DMS 273 treated with DMSO at 0.1 percent for 48 hours (cell line): ENCODE results near the gene TFPI.
"Not testable (repeated sequence)": the region's sequence is repeated elsewhere in the genome, so short reads cannot be mapped to it uniquely, and the experiment has no call there.

Experiments
- DNase-seq: peaks from one replicate; lab custom pipeline; 2025; lab: John Stamatoyannopoulos, UW

Gene TFPI

DNA sequence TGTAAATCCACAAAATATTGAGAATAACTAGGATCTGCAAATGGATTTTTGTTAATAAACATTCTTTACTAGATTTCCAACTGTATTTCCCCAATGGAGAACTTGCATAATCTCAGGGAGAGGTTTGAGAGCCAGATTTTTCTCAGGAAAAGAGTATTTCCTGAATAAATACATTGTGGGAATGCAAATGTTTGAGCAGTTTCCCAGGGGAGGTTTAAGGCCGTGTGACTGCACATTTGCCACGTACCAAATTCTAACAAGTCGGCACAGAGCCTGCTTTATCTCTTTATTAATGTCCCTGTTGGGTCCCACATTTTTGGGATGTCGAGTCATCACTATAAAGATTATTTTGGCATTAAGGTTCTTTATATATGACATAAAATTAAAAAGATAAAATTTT lies 27.0 kb downstream of the TFPI start:
- no peak for DNase-seq

DNA sequence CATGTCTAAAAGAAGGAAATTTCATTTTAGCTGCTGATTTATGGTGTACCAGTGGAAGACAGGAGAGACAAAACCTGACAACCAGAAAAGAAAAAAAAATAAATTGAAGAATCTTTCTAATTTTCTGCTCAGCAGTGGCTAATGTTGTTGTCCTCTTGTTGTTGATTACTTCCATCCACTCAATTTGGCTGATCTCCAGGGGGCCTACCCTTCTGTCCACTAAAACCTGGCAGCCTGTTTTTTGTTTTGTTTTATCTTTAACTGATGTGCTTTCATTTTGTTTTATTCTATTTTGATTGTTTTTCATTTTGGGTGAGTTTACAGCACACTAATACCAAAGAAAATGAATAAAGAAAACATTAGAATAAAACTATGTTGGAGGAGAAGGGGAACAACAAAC lies 27.4 kb downstream of the TFPI start:
- DNase-seq, result no peak

- DNase-seq, result no peak
These were observed 28.9 kb downstream of the TFPI start for GRCh38 chr2:187525163-187525900.

- no peak for DNase-seq
These were observed 30.9 kb downstream of the TFPI start for GRCh38 chr2:187523325-187523724.

DNA sequence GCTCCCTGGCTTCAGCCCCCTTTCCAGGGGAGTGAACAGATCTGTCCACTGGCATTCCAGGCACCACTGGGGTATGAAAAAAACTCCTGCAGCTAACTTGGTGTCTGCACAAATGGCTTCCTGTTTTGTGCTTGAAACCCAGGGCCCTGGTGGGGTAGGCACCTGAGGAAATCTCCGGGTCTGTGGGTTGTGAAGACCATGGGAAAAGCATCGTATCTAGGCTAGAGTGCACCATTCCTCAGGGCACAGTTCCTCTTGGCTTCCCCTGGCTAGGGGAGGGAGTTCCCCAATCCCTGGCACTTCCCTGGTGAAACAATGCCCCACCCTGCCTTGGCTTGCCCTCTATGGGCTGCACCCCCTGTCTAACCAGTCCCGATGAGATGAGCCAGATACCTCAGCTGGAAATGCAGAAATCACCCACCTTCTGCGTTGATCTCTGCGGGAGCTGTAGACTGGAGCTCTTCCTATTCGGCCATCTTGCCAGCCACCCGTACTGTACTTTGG lies 34.1 kb downstream of the TFPI start:
- no peak for DNase-seq

DNA sequence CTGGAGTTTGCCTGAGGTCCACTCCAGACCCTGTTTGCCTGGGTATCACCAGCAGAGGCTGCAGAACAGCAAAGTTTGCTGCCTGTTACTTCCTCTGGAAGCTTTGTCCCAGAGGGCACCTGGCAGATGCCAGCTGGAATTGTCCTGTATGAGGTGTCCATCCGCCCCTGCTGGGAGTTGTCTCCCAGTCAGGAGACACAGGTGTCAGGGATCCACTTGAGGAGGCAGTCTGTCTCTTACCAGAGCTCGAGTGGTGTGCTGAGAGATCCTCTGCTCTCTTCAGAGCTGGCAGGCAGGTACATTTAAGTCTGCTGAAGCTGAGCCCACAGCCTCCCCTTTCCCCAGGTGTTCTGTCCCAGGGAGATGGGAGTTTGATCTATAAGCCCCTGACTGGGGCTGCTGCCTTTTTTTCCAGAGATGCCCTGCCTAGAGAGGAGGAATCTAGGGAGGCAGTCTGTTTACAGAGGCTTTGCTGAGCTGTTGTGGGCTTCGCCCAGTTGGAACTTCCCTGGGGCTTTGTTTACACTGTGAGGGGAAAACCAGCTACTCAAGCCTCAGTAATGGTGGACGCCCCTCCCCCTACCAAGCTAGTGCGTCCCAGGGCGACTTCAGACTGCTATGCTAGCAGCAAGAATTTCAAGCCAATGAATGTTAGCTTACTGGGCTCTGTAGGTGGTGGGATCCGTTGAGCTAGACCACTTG lies 34.7 kb downstream of the TFPI start:
- no peak for DNase-seq

DNA sequence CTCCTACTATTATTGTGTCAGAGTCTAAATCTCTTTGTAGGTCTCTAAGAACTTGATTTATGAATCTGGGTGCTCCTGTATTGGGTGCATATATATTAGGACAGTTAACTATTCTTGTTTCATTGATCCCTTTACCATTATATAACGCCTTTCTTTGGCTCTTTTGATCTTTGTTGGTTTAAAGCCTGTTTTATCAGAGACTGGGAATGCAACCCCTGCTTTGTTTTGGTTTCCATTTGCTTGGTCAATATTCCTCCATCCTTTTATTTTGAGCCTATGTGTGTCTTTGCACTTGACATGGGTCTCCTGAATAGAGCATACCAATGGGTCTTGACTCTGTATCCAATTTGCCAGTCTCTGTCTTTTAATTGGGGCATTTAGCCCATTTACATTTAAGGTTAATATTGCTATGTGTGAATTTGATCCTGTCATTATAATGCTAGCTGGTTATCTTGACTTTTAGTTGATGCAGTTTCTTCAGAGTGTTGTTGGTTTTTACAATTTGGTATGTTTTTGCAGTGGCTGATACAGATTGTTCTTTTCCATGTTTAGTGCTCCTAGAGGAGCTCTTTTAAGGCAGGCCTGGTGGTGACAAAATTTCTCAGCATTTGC lies 36.4 kb downstream of the TFPI start:
- not testable (repeated sequence) for DNase-seq

DNA sequence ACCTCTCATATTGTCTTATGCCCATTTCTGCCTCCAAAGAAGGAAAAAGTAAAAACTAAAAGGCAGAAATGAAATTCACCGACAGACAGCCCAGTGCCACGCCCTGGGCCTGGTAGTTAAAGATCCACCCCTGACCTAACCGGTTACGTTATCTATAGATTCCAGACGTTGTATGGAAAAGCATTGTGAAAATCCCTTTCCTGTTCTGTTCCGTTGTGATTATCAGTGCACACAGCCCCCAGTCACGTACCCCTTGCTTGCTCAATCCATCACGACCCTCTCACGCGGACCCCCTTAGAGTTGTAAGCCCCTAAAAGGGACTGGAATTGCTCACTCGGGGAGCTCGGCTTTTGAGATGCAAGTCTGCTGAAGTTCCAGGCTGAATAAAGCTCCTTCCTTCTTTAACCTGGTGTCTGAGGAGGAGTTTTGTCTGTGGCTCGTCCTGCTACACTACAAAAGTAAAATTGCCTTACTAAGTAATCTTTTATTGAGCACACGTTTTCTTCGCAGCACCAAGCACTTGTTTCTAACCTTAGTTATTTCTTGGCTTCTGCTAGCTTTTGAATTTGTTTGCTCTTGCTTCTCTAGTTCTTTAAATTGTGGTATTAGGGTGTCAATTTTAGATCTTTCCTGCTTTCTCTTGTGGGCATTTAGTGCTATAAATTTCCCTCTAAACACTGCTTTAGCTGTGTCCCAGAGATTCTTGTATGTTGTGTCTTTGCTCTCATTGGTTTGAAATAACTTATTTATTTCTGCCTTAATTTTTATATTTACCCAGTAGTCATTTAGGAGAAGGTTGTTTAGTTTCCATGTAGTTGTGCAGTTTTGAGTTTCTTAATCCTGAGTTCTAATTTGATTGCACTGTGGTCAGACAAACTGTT lies 37.4 kb downstream of the TFPI start:
- not testable (repeated sequence) for DNase-seq

GRCh38 chr2:187514930-187515329 lies 39.3 kb downstream of the TFPI start:
- no peak for DNase-seq

DNA sequence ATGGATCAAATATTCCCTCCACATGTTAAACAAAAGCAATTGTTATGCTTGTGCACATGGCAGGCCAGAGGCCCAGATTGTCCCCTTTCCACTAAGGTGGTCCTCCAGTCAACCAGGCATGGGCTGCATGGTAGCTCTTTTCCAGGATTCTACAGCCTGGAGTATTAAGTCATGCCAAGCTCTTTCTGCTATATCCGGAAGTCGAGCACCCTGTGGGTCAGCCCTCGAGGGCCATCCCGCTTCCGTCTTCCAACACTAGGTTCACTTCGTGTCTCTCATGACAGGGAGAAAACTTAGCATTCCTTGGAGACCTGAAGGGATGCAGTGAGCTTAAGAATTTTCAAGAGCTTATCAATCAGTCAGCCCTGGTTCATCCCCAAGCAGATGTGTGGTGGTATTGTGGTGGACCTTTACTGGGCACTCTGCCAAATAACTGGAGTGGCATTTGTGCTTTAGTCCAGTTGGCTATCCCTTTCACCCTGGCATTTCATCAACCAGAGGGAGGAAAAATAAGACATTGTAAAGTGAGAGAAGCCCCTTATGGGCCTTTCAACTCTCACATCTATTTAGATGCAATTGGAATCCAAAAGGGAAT lies 39.9 kb downstream of the TFPI start:
- not testable (repeated sequence) for DNase-seq

DNA sequence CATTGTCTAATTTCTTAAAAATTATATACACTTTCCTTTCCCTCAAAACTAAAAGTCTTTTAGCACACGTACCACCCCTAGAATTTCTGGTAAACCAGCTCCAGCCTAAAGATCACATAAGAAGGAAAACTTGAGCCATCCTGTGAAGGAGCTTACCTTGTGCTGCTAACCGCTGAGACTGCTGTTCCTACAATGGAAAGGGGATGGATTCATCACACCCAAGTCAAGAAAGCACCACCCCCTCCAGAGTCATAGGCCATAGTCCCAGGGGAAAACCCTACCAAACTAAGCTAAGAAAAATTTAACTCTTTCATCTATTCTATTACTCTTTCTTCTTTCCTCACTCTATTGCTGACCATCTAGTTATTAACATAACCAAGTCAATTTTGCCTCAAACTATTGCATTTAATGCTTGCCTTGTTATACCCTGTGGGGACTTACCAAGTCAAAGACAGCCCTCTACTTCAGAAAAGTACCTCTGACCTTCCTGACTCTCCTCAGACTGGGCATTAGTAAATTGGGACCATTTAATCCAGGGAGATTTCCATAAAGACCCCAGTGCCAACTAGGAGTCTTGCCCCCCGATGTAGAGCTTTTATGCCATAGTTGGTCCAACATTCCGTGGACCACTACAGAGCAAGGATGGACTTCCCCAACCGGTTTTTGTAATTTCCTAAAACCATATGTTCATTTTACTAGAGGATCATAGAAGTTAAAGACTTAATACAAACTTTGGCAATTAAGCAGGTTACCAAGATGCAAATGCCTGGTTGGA lies 40.6 kb downstream of the TFPI start:
- DNase-seq, result not testable (repeated sequence)

GRCh38 chr2:187511356-187512315 lies 42.6 kb downstream of the TFPI start:
- DNase-seq, result no peak

DNA sequence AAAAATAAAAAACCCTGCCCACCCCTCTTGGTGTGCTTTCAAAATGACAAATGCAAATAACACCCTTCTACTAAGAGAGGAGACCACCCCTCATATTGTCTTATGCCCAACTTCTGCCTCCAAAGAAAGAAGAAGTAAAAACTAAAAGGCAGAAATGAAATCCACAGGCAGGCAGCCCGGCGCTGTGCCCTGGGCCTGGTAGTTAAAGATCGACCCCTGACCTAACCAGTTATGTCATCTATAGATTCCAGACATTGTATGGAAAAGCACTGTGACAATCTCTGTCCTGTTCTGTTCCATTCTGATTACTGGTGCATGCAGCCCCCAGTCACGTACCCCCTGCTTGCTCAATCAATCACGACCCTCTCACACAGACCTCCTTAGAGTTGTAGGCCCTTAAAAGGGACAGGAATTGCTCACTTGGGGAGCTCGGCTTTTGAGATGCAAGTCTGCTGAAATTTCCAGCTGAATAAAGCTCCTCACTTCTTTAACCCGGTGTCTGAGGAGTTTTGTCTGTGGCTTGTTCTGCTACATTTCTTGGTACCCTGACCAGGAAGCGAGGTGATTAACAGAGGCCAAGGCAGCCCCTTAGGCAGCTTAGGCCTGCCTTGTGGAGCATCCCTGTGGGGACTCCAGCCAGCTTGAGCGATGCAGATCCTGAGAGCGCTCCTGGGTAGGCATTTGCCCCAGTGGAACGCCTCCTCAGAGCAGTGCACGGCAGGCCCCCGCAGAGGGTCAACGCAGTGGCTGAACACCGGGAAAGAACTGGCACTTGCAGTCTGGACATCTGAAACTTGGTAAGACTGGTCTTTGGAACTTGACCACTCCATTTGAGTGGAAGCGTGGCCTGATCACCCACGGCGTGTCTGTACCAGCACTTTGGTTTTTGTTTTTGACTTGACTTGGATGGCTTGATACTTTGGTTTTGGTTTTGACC lies 43.5 kb downstream of the TFPI start:
- not testable (repeated sequence) for DNase-seq

GRCh38 chr2:187509667-187510417 lies 44.4 kb downstream of the TFPI start:
- no peak for DNase-seq

- no peak for DNase-seq
These were observed 47.8 kb downstream of the TFPI start for GRCh38 chr2:187506416-187506815.

DNA sequence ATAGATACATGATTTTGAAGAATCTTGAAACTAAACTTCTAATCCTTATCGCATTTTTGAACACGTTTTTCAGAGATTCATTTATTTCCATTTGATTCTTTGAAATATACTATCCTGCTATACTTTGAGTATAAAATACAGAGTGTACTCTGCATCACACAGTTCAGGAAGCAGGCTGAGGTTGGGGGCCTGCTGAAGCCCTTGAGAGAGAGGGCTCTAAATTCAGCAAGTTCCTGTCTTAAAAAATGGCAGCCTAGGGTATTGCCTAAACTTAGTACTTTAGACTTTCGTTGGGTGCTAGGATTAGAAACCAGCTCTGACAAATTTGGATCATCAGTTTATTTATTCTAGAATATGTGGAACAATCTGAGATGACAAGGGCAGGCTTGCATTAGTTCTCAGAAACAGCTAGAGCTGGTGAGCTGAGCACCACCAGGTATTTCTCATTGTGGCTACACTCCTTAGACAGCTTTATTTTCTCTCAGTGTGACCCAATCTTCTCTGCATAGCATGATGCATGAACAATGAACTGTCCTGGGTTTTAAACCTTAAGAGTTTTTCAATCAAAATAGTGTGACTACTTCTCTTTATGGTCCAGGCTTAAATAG lies 49.1 kb downstream of the TFPI start:
- no peak for DNase-seq

GRCh38 chr2:187504312-187504921 lies 49.8 kb downstream of the TFPI start:
- DNase-seq, result no peak
